ENCODE results near the gene IFNA5.
A peak's percentile ranks its signal among the peaks of the same experiment; 100 is the strongest.

Gene IFNA5

DNA sequence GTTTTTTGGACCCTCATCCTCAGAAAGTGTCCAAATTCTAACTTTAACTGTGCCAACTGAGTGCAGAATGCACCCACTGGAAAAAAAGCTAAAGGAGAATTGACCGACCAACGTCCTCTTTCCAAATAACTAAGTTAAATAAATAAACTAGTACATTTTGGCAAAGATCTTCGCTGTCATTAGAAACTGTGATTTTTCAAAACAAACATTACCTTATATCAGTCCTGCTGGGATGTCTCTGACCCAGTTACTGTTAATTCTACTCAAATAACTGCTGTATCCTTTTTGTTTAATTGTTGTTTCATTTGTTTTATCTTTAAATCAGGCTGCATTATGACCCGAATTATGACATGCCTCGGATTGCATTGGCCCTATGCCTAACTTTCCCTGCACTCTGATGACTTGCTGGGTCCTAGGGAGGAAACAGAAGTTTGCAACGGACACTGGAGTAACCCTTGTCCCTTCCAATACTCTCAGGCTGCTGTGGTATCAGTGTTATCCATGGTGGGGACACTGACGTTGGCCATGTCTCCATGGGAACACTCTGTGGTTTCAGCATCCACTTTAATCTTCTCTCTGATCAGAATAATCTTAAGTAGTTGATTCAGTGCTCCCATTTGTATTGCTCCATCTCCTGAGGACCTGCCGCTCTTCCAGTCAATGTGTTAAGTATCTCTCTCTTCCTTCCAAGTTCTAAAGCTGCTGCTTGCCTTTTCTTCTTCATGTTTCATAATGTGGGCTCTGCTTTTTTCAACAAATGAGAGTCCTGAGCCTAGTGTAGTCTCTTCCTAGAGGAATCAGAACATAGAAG, 11.1 kb upstream of the IFNA5 start:
- no peak overlapping the region for H3K27ac Mint-ChIP-seq
- peaks cover 20% of the 10 kb centered on the region for H3K4me1 Mint-ChIP-seq
- no peak overlapping the region for H3K4me3 Mint-ChIP-seq
- H3K27me3 Mint-ChIP-seq: peaks cover 6% of the 10 kb centered on the region
- H3K9me3 Mint-ChIP-seq: no peaks in the 10 kb centered on the region
- no peak for DNase-seq
- no peak for ATAC-seq

DNA sequence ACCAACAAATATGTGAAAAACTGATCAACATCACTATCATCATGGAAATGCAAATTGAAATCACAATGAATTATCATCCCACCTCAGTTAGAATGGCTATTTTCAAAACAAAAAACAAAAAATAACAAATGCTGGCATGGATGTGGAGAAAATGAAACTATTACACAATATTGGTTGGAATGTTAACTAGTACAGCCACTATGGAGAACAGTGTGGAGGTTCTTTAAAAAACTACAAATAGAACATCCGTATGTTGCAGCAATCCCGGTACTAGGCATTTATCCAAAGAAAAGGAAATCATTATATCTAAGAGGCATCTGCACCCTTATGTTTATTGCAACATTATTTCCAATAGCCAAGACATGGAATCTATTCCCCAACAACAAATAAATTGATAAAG, 9.0 kb upstream of the IFNA5 start:
- peaks cover 18% of the 10 kb centered on the region for H3K27me3 Mint-ChIP-seq
- no peak for DNase-seq
- ATAC-seq: no peak
- H3K4me3 Mint-ChIP-seq: no peak overlapping the region
- H3K9me3 Mint-ChIP-seq: no peaks in the 10 kb centered on the region
- no peak overlapping the region for H3K27ac Mint-ChIP-seq
- H3K4me1 Mint-ChIP-seq: peaks cover 13% of the 10 kb centered on the region

DNA sequence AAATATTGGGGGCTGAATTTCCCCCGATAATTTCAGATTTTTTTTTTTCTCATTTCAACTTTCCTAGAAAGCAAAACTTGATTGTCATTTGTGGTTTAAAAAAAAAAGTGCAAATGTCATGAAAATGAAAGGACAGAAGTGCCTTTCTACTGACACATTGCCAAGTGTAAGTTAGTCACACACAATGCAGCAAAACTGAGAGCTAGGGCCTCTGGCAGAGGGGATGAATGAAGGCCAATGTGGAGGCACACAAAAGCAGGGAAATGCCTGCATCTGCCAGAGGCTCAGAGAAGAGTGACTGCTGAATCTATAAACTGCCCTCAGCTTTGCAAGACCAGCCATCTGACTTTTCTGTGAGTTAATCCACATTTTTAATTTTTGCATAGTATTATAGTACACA, 6.8 kb upstream of the IFNA5 start:
- Mint-ChIP-seq H3K9me3 (no peaks in the 10 kb centered on the region), H3K27me3 (peaks cover 25% of the 10 kb centered on the region), H3K4me3 (no peak overlapping the region), H3K4me1 (peaks cover 7% of the 10 kb centered on the region), H3K27ac (no peak overlapping the region)
- DNase-seq (no peak), ATAC-seq (no peak)

DNA sequence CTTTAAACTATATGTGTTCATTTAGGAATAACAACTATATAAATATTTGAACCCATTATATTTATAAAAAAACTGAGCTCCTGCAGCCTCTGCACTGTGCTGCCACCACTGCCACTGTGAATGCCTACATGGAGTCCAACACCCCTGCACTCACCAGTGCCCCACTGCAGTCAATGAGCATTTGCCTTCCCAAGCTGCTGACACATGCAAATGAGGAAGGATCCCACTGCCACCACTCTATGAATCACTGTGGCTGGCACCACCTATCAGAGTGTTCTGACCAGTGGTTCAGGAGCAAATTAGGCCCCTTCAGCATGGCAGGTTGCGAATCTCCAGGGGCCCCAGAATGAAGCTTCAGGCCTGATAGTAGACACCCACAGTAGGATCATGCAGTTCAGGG, 9.1 kb downstream of the IFNA5 start:
- peak; percentile 41 for ATAC-seq
- no peak for DNase-seq
- H3K4me3 Mint-ChIP-seq: no peak overlapping the region
- no peaks in the 10 kb centered on the region for H3K9me3 Mint-ChIP-seq
- peaks cover 36% of the 10 kb centered on the region for H3K27me3 Mint-ChIP-seq
- H3K27ac Mint-ChIP-seq: peak overlapping the region in 1 of 2 donors; percentile 49
- H3K4me1 Mint-ChIP-seq: peaks cover 14% of the 10 kb centered on the region

DNA sequence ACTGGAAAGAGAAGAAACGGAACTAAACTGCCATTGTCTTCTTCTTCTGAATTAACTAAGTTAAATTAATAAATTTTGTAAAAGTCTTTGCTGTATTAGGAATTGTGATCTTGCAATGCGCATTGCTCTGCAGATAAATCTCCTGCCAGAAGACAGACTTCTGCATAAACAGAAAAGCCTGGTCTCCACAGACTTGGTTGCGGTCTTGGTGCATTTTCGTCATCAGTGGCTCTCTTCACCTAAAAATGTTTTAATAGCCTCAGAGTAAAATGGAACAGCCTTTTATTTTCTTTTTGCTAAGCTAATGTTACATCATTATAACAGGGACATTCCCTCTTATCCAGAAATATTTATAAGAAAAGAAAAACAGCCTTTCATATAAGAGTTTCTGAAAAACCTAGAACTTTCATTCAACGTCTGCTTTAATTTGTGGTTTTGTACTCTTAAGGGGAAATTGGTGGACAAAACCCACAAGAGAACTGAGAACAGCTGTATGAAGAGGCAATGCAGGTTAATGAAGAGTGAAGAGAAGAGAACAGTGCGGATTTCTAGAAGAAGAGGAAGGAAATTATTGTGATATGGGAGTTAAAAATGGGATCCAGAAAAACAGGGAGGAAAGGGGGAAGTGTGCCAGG, 10.1 kb downstream of the IFNA5 start:
- DNase-seq: peak in 1 of 2 donors; percentile 18
- peaks cover 14% of the 10 kb centered on the region for H3K4me1 Mint-ChIP-seq
- H3K27ac Mint-ChIP-seq: no peak overlapping the region
- H3K4me3 Mint-ChIP-seq: peak overlapping the region in 1 of 2 donors; percentile 49
- ATAC-seq: peak; percentile 79
- no peaks in the 10 kb centered on the region for H3K9me3 Mint-ChIP-seq
- peaks cover 27% of the 10 kb centered on the region for H3K27me3 Mint-ChIP-seq

DNA sequence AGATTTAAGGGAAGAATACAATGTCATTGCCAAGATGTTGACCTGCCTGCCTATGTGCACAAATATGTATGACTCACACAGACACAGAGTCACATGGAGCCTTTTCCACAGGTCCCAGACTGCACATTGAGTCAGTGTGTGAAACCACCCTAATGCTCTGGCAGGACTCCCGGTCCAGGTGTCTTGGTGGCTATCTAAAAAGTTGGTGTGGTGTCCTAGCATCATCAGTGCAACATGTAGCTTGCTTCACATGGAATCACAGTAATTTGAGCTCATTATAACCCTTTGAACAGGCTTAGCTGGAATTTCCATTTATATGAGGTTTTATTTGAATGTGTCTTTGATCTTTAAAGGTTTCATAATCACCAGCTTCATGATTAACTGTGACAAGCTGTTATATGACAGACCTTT, 10.7 kb downstream of the IFNA5 start:
- DNase-seq (peak in 1 of 2 donors; percentile 28), ATAC-seq (peak; percentile 86)
- H3K9me3 Mint-ChIP-seq: no peaks in the 10 kb centered on the region
- peaks cover 23% of the 10 kb centered on the region for H3K27me3 Mint-ChIP-seq
- H3K27ac Mint-ChIP-seq: no peak overlapping the region
- H3K4me1 Mint-ChIP-seq: peaks cover 14% of the 10 kb centered on the region
- no peak overlapping the region for H3K4me3 Mint-ChIP-seq

DNA sequence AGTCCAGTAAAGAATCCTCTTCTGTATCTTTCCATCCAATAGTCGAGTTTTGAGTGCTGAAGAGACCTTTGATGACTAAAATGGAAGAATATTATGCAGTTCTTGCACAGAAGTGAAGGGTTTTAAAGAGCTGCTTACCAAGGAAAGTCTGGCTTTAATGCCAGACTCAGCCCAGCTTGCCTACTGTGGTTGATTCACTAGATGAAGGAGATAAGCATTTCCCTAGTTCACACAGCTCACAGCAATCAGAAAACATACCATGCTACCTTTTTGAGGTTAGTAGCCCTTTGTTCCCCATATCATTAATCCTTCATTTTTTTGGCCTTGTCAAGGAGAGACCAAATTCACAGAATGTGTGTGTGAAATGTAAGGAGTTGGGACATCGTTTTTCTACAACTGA, 15.3 kb downstream of the IFNA5 start:
- H3K4me3 Mint-ChIP-seq: no peak overlapping the region
- peaks cover 0 to 6% of the 10 kb centered on the region in 2 donors for H3K9me3 Mint-ChIP-seq

DNA sequence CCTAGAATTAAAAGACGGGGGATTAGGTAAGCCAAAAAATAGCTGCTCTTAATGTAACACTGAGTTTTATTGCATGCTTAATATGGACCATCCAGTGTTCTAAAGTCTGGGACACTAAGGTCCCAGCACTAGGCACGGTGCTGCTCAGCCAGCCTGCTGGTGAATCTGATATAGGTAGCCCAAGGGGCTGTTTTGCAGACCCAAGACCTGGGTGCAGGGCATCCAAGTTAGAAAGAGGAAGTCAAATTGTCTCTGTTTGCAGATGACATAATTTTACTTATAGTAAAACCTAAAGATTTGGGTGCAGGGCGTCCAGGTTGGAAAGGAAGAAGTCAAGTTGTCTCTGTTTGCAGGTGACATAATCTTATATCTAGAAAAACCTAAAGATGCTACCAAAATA, 17.8 kb downstream of the IFNA5 start:
- H3K27ac Mint-ChIP-seq: no peak overlapping the region

More for the DNA sequence above, 15.3 kb downstream of the IFNA5 start:
- no peak for DNase-seq
- ATAC-seq: no peak
- Mint-ChIP-seq H3K27me3 (peaks cover 36% of the 10 kb centered on the region), H3K27ac (no peak overlapping the region), H3K4me1 (peaks cover 7% of the 10 kb centered on the region)

DNA sequence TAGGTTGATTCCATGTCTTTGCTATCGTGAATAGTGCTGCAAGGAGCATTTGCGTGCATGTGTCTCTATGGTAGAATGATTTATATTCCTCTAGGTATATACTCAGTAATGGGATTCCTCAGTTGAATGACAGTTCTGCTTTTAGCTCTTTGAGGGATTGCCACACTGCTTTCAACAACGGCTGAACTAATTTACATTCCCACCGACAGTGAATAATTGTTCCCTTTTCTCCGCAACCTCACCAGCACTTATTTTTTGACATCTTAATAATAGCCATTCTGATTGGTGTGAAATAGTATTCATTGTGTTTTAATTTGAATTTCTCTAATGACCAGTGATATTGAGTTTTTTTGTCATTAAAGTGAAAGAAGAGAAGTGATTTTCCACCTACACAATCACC, 18.5 kb downstream of the IFNA5 start:
- Mint-ChIP-seq H3K27ac (no peak overlapping the region), H3K4me1 (no peaks in the 10 kb centered on the region), H3K27me3 (peaks cover 28% of the 10 kb centered on the region), H3K9me3 (peaks cover 0 to 6% of the 10 kb centered on the region in 2 donors), H3K4me3 (no peak overlapping the region)
- no peak for DNase-seq
- ATAC-seq: no peak

More for the DNA sequence above, 17.8 kb downstream of the IFNA5 start:
- H3K9me3 Mint-ChIP-seq: peaks cover 0 to 6% of the 10 kb centered on the region in 2 donors
- DNase-seq (no peak), ATAC-seq (no peak)
- peaks cover 27% of the 10 kb centered on the region for H3K27me3 Mint-ChIP-seq
- no peaks in the 10 kb centered on the region for H3K4me1 Mint-ChIP-seq
- no peak overlapping the region for H3K4me3 Mint-ChIP-seq

DNA sequence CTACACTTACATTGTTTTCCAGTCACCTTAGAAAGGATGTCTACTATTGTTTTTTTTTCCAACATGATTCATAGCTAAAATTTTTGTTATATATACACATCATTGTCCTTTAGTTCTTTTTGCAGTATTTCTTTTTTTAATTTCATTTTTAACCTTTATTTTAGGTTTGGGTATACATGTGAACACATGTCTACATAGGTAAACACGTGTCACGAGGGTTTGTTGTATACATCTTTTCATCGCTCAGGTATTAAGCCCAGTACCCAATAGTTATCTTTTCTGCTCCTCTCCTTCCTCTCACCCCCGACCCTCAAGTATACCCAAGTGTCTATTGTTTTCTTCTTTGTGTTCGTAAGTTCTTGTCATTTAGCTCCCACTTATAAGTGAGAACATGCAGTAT, 19.0 kb downstream of the IFNA5 start:
- Mint-ChIP-seq H3K27ac (no peak overlapping the region), H3K9me3 (peaks cover 0 to 6% of the 10 kb centered on the region in 2 donors), H3K4me3 (no peak overlapping the region), H3K4me1 (no peaks in the 10 kb centered on the region), H3K27me3 (peaks cover 34% of the 10 kb centered on the region)
- ATAC-seq: no peak
- DNase-seq: no peak

DNA sequence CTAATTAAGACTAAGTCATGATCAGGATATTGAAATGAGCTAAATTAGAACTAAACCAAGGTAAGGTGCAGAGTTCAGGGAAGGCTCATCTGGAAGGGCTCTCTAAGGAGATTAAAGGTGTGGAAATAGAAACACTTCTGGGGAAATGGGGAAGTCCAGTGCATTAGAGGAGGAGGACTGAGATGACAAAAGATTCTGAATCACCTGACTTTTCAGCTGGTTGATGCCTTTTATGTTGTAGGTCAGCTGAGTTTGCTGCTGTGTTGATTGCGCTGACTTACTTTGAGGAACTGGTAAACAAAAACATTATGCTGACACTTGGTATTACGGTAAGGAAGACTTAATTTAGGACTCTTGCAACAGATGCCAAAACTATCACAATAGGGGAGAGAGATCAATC, 23.8 kb downstream of the IFNA5 start:
- no peaks in the 10 kb centered on the region for H3K4me1 Mint-ChIP-seq
- H3K4me3 Mint-ChIP-seq: no peak overlapping the region
- ATAC-seq: no peak
- H3K27me3 Mint-ChIP-seq: peaks cover 37% of the 10 kb centered on the region
- H3K27ac Mint-ChIP-seq: no peak overlapping the region
- DNase-seq: no peak
- peaks cover 0 to 2% of the 10 kb centered on the region in 2 donors for H3K9me3 Mint-ChIP-seq

DNA sequence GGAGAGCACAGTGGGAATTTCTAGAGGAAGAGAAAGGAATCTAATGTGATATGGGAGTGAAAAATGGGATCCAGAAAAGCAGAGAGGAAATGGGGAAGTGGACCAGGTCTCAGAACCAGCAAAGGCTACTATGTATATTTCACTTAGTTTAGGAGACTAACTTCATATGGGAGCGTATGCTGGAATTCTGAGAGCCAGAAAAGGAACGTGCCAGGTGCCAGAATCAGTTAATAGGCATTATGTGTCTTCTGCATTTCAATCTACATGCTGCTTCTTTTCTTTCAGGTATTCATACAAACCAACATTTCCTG, 36.8 kb downstream of the IFNA5 start:
- H3K4me3 Mint-ChIP-seq: no peak overlapping the region
- no peaks in the 10 kb centered on the region for H3K4me1 Mint-ChIP-seq
- peaks cover 41% of the 10 kb centered on the region for H3K27me3 Mint-ChIP-seq
- peaks cover 6 to 7% of the 10 kb centered on the region in 2 donors for H3K9me3 Mint-ChIP-seq
- DNase-seq (no peak), ATAC-seq (no peak)
- no peak overlapping the region for H3K27ac Mint-ChIP-seq

DNA sequence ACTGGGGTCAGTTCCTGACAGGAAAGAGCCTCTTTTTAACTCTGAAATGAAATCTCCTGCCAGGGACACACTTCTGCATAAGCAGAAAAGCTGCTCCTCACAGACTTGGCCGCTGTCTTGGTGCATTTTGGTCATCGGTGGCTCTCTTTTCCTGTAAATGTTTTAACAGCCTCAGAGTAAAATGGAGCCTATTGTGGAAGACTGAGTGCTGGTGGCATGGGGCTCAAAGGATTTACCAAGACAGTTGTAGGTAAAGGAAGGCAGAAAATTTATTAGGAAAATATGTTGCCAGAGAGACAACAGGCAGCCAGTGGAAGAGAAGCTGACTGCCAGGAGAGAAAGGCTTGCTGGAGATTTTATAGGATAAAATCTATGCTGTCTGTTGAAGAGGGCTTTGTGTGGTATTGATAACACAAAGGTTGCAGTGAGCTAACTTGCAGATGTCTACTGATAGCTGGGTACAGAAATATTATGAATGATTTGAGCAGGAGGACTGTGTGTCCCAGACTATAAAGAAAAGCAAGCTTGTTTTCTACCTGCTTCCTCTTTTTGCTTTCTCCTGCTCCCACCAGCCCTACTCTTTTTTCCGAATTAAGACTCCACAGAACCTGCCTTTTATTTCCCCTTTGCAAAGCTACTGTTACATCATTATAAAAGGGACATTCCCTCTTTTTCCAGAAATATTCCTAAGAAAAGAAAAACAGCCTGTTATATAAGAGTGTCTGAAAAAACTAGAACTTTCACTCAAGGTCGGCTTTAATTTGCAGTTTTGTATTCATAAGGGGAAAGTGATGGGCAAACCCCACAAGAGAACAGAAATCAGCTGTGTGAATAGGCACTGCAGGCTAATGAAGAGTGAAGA, 37.4 kb downstream of the IFNA5 start:
- Mint-ChIP-seq H3K4me1 (no peaks in the 10 kb centered on the region), H3K4me3 (no peak overlapping the region), H3K9me3 (peaks cover 6 to 7% of the 10 kb centered on the region in 2 donors), H3K27ac (no peak overlapping the region), H3K27me3 (peaks cover 35% of the 10 kb centered on the region)
- DNase-seq (no peak), ATAC-seq (no peak)

DNA sequence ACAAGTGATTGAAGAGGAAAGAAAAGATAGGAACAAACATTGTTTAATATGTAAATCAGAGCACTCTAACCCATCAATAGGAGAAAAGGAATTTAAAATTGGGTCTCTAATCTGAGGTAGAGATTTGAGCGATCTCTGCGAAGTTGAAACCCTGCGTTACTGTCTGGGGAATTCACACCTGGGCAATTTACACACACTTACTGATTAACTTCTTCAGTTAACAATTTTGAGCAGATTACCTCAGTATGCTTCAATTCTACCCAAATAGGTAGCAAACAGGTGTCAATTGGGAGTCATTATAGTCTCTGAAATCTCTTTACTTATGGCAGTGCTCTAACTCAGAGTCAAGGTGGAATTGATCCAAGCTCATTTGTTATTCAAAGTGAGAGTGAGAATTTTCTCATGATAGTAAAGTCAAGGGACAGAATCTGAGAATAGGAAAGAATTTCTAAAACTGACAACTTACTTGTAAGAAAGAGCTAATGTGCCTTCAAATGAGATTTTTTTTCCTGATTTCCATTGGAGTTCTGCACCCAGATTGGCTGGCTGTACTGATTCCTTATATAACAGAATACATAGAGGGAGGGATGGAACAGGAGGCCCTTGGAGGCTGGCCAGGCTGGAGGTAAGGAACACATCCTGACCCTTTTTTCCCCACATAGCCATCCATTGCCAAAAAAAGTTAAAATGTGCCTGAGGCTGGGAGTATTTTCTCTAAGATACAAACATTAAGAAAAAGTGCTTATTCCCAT, 38.2 kb downstream of the IFNA5 start:
- no peaks in the 10 kb centered on the region for H3K4me1 Mint-ChIP-seq
- H3K27ac Mint-ChIP-seq: no peak overlapping the region
- H3K9me3 Mint-ChIP-seq: peaks cover 6 to 7% of the 10 kb centered on the region in 2 donors
- no peak for ATAC-seq
- DNase-seq: no peak
- no peak overlapping the region for H3K4me3 Mint-ChIP-seq
- H3K27me3 Mint-ChIP-seq: peaks cover 35% of the 10 kb centered on the region

DNA sequence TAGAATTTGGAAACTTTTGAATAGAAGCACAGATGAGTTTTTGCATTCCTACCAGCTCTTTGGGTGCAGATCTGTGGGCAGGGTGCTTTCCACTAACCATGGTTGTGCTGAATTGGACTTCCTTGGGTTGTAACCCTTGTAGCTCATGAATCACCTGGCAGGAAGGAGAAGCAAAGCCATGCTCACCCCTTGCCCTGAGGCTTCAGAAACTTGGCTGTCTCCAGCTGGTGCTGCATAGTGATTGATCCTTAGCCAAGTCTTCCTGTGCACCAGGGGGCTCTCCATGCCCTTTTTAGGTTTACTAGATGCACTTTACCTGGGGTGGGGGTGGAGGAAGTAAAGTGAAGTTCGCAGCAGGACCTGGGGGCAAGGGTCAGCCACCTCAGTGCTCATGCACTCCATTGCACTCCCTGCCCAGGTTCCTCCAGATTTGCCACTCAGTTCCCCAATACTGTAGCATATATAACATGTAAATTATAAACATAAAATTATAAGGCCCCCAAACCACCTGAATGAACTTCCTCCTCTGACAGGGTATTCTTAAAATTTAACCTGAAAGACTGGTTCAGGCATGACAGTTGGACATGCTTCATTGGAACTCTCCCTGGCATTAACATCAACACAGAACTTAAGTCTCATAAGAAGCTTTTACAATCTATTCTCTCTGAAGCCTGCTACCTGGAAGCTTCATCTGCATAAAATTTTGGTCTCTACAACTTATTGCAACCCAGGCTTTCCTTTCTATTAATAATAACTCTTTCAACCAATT, 39.5 kb downstream of the IFNA5 start:
- Mint-ChIP-seq H3K9me3 (no peaks in the 10 kb centered on the region), H3K27ac (no peak overlapping the region), H3K4me1 (no peaks in the 10 kb centered on the region), H3K4me3 (no peak overlapping the region), H3K27me3 (peaks cover 26% of the 10 kb centered on the region)
- no peak for DNase-seq
- no peak for ATAC-seq

All from stimulated activated naive CD8-positive, alpha-beta T cell treated with anti-CD3 and anti-CD28 coated beads, Interleukin-15, amount 100 ng/mL, for 72 hours (primary cell).